NB4 (cell line): ENCODE results near the gene USP9X.

Experiments used
- POLR2A ChIP-seq: IDR thresholded peaks from 2 replicates; pipeline ENCODE4 v1.6.1; 2011; ENCODE audit warnings: mild to moderate bottlenecking; ENCODE audit not compliant: insufficient read length; ENCODE audit errors: extremely low read depth
- TF ChIP-seq, protein P1 (sequence below): IDR thresholded peaks from 2 replicates; pipeline ENCODE4 v1.6.1; 2011; ENCODE audit warnings: low read depth, low read length
- TF ChIP-seq, protein P2 (sequence below): IDR thresholded peaks from one replicate; pipeline ENCODE4 v1.5.1; 2012; ENCODE audit warnings: low read depth, low read length

DNA sequence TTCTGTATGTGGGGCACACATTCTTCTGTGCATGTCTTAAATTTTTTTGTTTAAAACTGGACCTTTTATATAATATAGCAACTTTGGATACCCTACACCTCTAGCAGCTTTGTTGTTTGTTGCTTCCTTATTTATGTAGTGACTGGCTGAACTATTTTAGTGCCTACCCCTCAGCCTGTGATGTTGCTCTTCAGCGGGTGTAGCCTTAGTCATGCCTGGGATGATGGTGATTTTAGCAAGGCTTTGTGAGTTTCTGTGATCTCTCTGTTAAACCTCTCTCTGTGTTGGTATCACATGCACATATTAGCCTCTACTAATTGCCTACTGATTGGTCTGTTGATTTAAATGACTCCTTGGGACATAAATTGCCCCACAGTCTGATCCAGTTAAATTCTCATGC is 22.8 kb downstream of the USP9X start:
- no peak for TF ChIP-seq POLR2A
- TF ChIP-seq, protein P1, sequence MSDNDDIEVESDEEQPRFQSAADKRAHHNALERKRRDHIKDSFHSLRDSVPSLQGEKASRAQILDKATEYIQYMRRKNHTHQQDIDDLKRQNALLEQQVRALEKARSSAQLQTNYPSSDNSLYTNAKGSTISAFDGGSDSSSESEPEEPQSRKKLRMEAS, result no peak
- TF ChIP-seq, protein P2, sequence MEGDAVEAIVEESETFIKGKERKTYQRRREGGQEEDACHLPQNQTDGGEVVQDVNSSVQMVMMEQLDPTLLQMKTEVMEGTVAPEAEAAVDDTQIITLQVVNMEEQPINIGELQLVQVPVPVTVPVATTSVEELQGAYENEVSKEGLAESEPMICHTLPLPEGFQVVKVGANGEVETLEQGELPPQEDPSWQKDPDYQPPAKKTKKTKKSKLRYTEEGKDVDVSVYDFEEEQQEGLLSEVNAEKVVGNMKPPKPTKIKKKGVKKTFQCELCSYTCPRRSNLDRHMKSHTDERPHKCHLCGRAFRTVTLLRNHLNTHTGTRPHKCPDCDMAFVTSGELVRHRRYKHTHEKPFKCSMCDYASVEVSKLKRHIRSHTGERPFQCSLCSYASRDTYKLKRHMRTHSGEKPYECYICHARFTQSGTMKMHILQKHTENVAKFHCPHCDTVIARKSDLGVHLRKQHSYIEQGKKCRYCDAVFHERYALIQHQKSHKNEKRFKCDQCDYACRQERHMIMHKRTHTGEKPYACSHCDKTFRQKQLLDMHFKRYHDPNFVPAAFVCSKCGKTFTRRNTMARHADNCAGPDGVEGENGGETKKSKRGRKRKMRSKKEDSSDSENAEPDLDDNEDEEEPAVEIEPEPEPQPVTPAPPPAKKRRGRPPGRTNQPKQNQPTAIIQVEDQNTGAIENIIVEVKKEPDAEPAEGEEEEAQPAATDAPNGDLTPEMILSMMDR, result no peak
